Measurements from ENCODE around the gene CEP131.

The CEP131 gene

DNA sequence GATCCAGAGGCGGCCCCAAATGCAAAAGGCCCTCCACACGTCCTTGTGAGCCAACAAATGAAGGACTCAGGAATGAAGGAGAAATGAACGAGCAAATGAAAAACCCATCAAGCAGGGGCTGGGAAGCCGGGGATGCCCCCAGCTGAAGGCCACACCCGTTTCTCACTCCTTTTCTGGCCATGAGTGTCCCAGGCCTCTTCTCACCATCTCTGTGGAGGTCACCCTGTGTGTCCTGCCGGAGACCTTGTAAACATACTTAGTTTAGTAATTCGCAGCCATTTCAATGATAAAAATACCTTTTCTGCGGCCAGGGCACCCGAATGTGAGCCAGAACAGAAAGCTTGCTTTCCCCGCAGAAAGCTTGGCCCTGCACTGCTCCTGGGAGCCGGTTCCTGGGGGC lies 35.6 kb downstream of the CEP131 start:
- no peak for DNase-seq (ENCODE audit: low spot score)

DNA sequence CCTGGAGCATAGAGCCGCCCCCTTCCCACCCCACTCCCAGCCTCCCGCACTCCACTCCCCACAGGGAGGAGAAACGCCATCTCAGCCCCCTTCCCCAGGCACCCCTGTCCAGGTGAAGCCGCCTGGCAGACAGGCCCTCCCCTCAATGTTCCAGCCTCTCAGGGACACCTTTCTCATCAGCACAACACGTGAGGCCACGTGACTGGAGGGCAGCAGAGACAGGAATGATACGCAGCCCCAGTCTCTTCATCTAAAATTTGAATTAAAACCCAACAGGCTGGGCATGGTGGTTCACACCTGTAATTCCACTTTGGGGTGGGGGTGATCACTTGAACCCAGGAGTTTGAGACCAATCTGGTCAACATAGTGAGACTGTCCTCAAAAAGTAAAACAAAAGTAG lies 36.6 kb downstream of the CEP131 start:
- no peak for DNase-seq (ENCODE audit: low spot score)

DNA sequence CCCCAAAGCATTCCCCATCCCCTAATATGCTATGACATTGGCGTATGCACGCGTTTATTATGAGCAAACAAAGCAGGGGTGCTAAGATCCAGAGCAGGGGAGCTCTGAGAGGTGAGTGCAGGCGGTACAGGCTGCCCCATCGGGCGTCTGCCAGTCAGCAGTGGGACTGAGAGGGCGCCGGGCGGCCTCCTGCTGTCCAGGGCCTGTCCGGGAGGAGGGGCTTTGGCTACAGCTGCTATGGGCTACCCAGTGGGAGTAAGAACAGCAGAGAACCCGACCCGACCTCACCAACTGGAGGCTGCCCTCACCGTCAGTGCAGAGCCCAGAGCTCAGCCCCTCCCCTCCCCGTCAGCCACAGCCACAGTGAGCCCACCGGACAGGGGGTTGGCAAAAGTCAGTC lies 38.2 kb downstream of the CEP131 start:
- DNase-seq (ENCODE audit: low spot score) = no peak

DNA sequence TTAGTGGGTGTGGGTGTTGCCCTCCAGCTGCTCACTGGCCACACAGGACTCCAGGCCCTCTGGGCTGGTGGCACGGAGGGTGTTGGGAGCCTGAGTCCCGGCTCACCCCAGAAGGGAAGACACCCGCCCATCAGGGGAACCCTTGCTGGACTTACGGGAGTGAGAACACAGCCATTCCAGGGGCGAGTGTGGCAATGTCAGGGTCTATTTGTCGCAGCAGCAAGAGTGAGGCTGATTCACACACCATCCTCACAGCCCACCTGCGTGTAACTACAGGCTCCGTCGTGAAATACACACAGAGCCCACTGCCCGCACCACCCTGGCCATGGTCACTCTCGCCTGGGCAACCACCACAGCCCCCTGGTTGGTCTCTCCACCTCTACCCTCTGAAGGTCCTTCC lies 39.0 kb downstream of the CEP131 start:
- DNase-seq (ENCODE audit: low spot score) = no peak

DNA sequence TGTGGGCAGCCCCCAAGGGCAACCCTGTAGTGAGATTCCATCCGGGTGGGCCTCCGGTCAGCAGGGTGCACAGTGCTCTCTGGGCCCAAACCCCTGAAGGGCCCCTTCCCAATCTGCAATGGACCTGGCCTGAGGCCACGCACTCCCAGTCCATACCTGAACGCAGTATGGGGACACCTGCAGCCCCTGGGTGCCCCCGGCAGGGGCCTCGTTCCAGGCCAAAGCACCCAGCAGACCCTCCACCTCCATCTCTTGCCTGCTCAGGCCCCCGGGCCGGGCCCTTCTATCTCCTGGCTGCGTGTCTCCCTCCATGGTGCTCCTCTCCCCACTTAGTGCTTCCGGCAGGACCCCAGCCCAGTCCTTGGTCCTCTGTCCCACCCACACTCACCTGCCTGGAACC lies 39.4 kb downstream of the CEP131 start:
- DNase-seq (ENCODE audit: low spot score) = no peak

DNA sequence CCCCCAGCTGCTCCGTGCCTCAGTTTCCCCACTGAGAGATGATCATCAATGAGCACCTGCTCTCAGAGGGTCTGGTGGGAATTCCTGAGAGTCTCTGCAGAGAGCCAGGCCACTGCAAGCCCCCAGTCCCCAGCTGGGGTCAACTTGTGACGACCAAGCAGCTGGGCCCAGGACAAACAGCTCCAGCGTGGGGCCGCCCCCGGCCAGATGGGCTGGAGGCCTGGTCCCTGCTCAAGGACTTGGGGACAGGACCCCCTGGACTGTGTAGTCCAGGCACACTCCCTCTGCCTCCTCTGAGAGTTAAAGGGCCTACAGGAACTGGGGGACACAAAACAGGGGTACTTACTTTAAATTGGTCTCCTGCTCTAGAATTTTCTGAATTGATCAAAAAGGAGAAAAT lies 40.2 kb downstream of the CEP131 start:
- no peak for DNase-seq (ENCODE audit: low spot score)

DNA sequence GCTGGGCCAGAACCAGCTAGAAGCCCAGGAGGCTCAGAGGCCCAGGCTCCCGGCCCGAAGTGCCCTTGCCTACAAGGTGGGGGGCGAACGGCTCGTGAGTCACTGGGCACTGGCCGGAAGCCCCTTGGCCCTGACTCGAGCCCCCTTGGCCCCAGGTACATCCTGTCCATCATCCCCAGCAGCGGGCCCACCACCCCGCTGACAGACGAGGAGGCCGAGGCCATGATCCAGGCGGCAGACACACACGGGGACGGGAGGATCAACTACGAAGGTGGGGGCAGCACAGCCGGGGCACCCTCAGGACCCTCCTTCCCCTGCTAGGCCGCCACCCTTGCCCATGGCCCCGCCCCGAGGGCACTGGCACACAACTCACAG lies 41.0 kb downstream of the CEP131 start:
- no peak for DNase-seq (ENCODE audit: low spot score)

DNA sequence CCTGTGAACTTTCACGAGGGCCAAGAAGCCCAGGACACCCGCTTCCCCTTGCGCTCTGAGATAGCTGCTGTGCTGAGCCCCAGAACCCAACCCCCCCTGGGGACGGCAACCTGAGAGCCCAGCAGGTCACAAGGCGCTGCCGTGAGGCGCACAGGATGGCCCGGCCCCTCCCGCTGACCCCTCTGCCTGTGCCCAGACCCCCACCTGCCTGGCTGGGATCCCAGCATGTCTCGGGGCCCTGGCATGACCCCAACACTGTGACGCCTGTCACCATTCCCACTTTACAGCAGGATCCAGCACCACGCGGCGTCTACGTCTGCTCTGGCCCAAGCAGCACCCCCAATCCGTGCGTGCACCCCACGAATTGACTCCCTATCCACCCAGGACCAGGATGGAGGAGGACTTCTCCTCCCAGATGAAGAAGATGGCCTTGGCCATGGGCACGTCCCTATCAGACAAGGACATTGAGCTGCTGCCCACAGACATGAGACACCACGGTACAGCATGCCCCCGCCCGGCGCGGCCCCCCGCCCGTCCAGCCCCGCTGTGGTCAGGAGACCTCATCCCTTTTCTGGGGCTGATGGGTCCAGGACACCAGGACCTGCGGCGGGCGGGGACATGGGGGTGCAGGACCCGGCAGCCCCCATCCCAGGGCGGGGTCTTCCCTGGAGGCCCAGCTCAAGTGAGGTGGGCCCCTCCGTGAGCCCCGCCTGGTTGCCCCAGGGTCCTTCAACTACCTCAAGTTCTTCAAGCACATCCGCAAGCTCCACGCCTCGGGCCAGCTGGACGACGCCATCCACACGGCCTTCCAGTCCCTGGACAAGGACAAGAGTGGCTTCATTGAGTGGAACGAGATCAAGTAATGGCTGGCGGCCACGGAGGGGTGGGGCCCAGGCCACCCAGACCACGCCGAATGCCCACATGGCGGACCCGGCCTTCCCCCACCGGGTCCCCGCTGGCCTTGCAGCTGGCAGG lies 41.6 kb downstream of the CEP131 start:
- no peak for DNase-seq (ENCODE audit: low spot score)

DNA sequence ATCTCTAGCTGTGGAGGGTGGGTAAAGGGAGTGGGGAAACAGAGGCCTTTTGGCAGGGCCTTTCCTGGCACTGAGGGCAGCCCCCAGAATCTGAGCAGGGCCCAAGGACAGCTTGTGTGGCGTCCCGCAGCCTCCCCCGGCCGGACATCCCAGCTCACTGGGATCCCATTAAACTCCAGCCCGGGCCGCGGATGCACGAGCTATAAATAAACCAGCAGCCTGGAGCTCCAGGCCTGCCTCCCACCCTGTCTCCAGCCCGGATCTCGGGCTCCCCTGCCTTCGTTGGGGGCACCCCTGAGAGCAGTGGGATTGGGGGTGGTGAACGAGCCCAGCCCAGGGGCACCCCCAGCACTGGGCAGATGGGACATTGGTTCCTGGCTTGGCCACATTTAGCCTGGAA lies 42.9 kb downstream of the CEP131 start:
- no peak for DNase-seq (ENCODE audit: low spot score)

DNA sequence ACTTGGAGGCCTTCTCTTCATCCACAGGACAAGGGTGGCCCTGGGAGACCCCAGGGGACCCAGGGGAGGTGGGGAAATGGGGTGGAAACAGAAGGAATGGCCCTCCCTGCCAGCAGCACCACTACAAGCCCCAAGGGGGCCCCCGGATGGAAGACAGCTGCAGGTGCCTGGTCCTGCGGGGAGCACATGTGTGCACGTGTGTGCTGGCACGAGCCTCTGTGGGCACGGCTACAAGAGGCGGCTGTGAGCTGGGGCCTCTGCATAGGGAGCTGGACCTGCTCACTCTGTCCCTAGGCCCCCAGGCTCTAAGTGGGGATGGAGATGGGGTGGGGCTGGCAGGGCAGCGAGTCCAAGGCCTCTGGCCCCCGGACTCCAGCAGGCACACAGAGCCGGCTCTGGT lies 43.5 kb downstream of the CEP131 start:
- DNase-seq (ENCODE audit: low spot score) = no peak

DNA sequence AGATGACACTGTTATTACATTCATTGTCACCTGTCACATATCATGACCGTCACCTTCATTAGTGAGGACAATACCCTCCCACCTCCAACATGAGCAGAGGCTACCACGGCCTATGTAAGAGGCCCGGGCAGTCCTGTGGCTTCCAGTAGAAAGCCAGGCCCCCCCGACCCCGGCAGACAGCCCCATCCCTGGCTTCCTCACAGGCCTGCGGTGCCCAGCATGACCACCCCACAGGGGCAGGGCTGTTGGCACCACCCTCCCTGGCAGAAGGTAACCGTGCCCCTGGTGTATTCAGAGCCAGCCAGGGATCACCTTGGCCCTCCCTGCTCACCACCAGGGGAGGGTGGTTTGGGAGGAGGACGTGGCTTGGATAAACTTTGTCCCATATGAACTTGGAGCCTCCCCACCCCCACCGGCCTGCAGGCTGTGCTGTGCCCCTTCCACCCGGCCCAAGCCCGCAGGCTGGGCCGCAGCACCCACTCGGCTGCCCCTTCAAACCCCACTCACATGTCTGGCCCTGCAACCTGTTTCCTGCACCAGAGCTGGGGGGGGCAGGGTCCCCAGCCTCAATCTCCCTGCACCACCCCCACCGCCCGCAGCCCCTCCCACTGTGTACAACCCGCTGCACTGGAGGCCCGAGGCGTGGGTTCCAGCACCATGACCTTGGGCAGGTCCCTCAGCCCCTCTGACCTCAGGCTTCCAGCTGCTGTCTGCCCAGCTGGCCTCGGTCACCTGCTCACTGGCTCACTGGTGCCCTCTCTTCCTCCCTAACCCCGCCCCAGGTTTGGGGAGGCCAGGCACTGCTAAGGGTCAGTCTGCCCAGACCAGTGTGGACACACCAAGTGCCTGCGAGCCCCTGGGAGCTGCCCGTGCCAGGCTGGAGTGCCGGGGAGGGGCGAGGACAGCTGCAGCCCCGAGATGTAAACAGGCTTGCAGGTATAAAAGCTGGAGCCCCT lies 44.4 kb downstream of the CEP131 start:
- DNase-seq (ENCODE audit: low spot score) = no peak

DNA sequence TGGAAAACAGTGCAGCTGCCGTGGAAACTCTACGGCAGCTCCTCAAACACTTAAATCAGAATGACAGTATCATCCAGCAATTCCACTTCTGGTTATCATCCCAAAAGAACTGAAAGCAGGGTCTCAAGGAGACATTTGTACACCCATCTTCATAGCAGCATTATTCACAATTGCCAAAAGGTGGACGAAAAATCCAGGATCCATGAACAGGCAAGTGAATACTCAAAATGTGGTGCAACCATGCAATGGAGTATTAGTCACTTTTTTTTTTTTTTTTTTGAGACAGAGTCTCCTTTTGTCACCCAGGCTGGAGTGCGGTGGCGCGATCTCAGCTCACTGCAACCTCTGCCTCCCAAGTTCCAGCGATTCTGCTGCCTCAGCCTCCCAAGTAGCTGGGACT lies 46.1 kb downstream of the CEP131 start:
- no peak for DNase-seq (ENCODE audit: low spot score)

DNA sequence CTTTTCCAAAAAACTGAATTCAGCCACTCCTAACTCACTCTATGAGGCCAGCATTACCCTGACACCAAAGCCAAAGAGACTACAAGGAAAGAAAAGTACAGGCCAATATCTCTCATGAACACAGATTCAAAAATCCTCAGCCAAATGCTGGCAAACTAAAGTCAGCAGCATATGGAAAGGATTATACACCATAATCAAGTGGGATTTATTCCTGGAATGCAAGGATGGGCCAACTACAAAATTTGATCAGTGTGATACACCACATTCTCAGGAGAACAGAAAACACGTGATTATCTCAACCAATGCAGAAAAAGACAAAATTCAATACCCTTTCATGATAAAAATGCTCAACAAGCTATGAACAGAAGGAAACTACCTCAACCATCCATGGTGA lies 49.0 kb downstream of the CEP131 start:
- DNase-seq (ENCODE audit: low spot score) = no peak

DNA sequence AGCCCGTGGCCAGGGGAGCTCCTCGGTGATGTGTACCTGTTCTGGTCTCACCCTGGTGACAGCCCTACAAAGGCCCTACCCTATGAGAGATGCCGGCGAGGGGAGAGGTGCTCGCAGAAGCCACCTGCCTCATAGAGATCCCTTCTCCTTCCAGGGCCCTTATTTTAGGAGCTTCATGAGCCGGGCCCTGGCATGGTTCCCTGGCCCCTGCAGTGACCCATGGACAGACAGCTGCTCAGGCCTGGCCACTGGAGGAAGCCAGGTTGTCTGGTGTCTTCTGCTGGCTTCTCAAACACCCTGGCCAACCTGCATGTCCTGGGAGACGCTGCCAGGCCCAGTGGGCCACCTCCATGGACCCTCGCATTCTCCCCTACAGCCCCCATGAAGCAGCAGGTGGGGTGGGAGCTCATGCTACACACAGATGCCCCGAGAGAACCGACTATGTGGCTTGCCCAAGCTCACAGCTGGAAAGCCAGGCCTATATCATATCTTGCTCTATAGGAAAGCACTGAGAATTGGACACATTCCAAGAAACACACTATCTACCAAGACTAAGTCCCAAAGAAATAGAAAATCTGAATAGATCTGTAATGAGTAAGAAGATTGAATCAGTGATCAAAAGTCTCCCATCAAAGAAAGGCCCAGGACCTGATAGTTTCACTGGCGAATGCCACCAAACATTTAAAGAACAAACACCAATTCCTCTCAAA lies 49.6 kb downstream of the CEP131 start:
- no peak for DNase-seq (ENCODE audit: low spot score)

DNA sequence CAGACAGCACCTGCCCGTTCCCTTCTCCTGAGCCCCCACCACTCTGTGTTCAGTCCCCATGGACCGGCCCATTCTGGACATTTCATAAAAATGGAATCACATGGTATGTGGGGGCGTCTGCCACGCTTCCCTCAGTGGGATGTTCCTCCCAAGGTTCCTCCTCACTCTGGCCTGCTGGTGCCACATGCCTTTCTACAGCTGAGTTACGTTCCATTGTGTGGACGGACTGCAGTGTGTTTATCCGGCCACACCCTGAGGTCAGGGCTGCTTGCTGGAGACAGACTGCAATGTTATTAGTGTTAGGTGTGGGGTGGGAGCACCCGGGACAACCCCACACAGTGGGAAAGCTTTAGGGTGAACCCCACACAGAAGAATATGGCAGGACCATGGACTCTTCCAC lies 50.8 kb downstream of the CEP131 start:
- DNase-seq (ENCODE audit: low spot score) = no peak

DNA sequence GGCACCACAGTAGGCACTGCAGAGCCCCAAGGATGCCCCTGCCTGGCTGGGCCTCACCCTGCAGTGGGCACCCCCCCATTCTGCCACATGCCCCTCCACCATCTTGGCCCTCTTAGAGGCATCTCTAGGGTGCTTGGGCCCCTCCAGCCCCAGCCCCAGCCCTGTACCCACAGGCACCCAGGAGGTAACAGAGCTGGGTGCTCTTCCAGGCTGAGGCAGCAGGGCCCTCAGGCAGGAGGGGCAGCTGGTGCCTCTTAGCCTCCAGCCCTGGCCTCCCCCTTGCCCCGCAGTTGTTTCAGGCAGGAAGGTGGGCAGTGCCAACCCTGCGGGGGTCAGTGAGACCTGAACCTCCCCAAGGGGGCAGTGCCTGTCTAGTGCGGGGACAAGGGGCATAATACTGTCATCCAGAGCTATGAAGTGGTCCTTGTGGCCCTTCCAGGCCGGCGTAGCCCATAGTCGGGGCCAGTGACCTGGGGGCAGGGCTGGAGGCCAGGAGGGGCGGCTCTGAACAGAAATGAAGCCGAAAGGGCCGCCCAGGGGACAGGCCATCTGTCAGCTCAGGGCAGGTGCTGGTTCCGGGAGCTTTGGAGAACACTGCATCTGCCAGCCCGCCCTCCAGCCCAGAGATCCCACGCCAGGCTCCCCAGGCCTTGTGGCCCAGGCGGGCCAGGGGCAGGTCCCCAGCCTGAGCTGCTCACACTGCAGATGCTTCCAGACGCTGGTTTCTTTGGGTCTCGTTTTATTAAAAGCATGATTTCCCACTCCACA lies 51.9 kb downstream of the CEP131 start:
- DNase-seq (ENCODE audit: low spot score) = no peak

DNA sequence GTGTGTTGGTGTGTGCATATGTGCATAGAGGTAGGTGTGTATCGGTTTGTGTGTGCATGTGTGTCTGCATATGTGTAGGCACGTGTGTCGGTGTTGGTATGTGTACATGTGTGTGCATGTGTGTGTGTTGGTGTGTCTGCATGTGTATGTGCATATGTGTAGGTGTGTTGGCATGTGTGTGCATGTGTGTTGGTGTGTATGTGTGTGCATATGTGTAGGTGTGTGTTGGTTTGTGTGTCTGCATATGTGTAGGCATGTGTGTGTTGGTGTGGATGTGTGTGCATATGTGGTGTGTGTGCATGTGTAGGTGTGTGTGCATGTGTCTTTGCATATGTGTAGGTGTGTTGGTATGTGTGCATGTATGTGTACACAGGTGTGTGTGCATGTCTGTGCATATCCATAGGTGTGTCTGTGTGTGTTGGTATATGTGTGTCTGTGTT lies 52.9 kb downstream of the CEP131 start:
- no peak for DNase-seq (ENCODE audit: low spot score)

DNA sequence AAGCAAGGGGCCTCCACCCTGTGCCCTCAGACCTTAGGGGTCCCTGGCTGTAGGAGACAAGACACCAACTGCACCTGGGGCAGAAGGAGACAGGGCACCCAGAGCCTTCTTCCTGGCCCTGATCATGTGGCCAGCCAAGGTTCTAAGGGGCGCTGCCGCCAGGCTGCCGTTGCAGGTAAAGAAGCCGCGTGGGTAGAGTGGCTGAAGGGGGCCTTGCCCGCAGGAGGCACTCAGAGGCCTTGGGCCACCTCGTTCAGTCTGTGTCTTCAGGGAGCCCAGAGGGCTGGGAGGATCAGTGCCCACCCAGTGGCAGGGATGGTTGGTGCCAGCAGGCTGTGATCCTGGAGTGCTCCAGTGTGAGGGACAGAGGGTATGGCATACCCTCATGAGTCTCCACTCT lies 55.1 kb downstream of the CEP131 start:
- DNase-seq (ENCODE audit: low spot score) = no peak

DNA sequence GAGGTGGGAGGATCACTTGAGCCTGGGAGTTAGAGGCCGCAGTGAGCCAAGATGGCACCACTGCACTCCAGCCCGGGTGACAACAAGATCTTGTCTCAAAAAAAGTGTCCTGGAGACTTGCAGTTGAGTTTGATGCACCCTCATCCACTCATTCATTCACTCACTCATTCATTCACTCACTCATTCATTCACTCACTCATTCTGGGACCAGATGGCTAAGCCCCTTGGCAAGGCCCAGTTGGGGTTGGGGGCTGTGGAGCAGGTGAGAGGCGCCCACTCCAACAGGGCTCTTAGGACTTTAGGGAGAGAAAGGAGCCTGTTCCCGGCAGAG lies 55.6 kb downstream of the CEP131 start:
- no peak for DNase-seq (ENCODE audit: low spot score)

DNA sequence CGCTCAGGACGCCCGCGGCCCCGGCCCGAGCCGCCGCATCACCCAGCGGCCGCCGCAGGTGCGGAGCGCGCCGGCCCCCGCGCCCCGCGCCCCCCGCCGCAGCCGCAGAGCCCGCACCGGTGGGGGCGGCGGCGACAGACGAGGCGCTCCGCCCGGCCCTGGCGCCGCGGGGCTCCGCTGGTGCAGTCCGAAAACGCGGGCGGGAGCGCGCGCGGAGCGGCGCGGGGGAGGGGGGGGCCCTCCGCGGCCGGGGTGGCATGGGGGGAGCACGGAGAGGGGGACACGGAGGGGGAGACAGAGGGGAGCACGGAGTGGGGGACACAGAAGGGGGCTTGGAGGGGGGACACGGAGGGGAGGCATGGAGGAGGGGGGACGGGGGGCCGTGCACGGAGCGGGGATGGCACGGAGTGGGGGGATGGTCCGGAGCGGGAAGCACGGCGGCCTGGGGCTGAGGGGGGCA lies 56.7 kb downstream of the CEP131 start, which contains the start of gene AATK:
TSS of gene AATK (minus strand) at position 189 of the 460 bp plus-strand sequence. CDS start 229 bp downstream, outside the sequence.
- no peak for DNase-seq (ENCODE audit: low spot score)

DNA sequence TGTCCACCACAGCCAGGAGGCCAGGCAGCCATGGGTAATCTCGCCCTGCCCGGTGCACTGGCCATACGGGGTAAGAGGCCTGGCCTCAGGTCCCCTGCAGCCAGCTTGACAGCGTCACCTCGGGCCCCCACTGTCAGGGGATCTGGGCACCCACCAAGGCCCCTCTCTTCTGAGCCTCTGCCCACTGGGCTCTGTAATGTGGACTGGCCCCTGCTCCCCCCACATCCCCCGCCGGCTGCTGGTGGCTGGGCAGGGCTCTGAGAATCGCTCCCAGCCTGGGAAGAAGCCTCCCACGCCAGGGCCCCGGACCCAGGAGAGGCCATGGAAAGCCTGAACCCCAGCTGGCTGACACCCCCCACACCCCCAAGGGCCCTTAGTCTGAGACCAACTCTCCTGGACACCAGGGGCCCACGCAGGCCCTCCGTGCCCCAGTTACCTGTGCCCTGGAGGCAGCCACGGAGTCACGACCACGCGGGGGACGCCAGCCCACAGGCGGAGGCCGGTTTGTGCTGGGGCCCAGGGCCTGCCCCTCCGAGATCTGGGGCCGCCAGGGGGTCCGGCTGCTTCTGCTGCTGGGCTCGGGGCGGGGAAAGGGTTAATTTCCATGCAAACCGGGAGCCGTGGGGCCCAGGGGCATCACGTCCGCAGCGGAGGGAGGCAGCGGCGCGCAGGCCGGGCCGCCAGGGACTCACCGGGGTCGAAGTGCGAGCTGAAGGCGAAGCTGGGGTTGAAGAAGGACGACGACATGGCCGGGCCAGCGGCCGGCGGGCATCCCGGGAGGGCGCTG lies 57.3 kb downstream of the CEP131 start, which contains the start of gene PVALEF:
TSS of gene PVALEF (plus strand) at position 262 of the 787 bp plus-strand sequence. CDS start 15,720 bp downstream, outside the sequence.
- no peak for DNase-seq (ENCODE audit: low spot score)
